Activated CD8-positive, alpha-beta T cell treated with anti-CD3 and anti-CD28 coated beads for 36 hours (primary cell): ENCODE data around the gene GRK3. TPM values are rescaled to one million over a fixed set of nuclear protein-coding genes. Genes with fewer than 3 reads are reported as not detected.
"Not testable (repeated sequence)": the region's sequence is repeated elsewhere in the genome, so short reads cannot be mapped to it uniquely, and the experiment has no call there.

ENCODE experiments used
- ATAC-seq: fragments of 200-7000 bp; cut with Tn5 transposase; one replicate; pipeline ENCODE4 v1.10.0; 2021; ENCODE audit warnings: mild to moderate bottlenecking, moderate library complexity
- CTCF ChIA-PET: fragments of 350-600 bp; sonication (Branson Sonifier 250); formaldehyde crosslinking; loops from one replicate; lab custom pipeline; 2021; ENCODE audit warnings: antibody characterized with exemption; lab: Charles Lee
- POLR2A ChIA-PET: fragments of 350-600 bp; sonication (Branson Sonifier 250); formaldehyde crosslinking; loops from one replicate; lab custom pipeline; 2021; ENCODE audit warnings: antibody characterized with exemption; lab: Charles Lee
- DNase-seq: peaks from one replicate; pipeline ENCODE4 v3.0.0-alpha.2; 2020
- H3K27ac Mint-ChIP-seq: one replicate; pipeline ENCODE4 v1.8.0; 2021; ENCODE audit warnings: mild to moderate bottlenecking, mixed read lengths
- H3K27me3 Mint-ChIP-seq: one replicate; pipeline ENCODE4 v1.8.0; 2021; ENCODE audit warnings: mixed read lengths
- H3K36me3 Mint-ChIP-seq: one replicate; pipeline ENCODE4 v1.8.0; 2021; ENCODE audit warnings: low read depth, mixed read lengths
- H3K4me1 Mint-ChIP-seq: one replicate; pipeline ENCODE4 v1.8.0; 2021; ENCODE audit warnings: low read depth, mixed read lengths
- H3K4me3 Mint-ChIP-seq: one replicate; pipeline ENCODE4 v1.8.0; 2021; ENCODE audit warnings: mild to moderate bottlenecking, moderate library complexity, mixed read lengths
- H3K9me3 Mint-ChIP-seq: one replicate; pipeline ENCODE4 v1.8.0; 2021; ENCODE audit warnings: mixed read lengths
- CTCF ChIP-seq: fragments of 200-600 bp; IDR thresholded peaks from one replicate; pipeline ENCODE4 v1.8.0; 2022; ENCODE audit warnings: antibody characterized with exemption, mild to moderate bottlenecking
- intact Hi-C: fragments of 100-400 bp; cut with micrococcal nuclease; formaldehyde crosslinking; loops from one replicate; pipeline ENCODE4 v1.10.0; 2022
- total RNA-seq, 2 experiments: library from RNA; stranded (reverse); gene quantifications; one replicate each; pipeline ENCODE4 v1.2.3, GENCODE V29; 2021

The GRK3 gene
- total RNA-seq, 2 experiments from 2014 or later = 26.3 to 26.7 TPM

- DNase-seq (no peak), ATAC-seq (no peak)
- ChIA-PET POLR2A (interaction anchor here (0.8 to 1.1 kb wide), 2 partner anchors 51 to 181 kb away, joined by 3 read pairs; no protein-coding TSS in a partner anchor), CTCF (no interaction called here)
- no peak for TF ChIP-seq CTCF
- Mint-ChIP-seq H3K9me3 (no peaks in the 10 kb centered on the region), H3K4me1 (peaks cover 6% of the 10 kb centered on the region), H3K27me3 (no peaks in the 10 kb centered on the region), H3K36me3 (no peaks in the 10 kb centered on the region), H3K27ac (no peak overlapping the region), H3K4me3 (no peak overlapping the region)
- intact Hi-C loops = no loop called here
Observed at GRCh38 chr22:25546751-25547150, 17.7 kb upstream of the GRK3 start.

GRCh38 chr22:25548866-25549464 lies 15.5 kb upstream of the GRK3 start:
- Mint-ChIP-seq H3K27ac (no peak overlapping the region), H3K9me3 (no peaks in the 10 kb centered on the region), H3K4me3 (no peak overlapping the region), H3K4me1 (peaks cover 6% of the 10 kb centered on the region), H3K27me3 (no peaks in the 10 kb centered on the region), H3K36me3 (no peaks in the 10 kb centered on the region)
- CTCF ChIA-PET = interaction anchor here (1.3 to 1.5 kb wide), 2 partner anchors 86 to 224 kb away, joined by 3 to 4 read pairs; no protein-coding TSS in a partner anchor
- no peak for ATAC-seq
- POLR2A ChIA-PET = no interaction called here
- intact Hi-C loops = no loop called here
- TF ChIP-seq CTCF = no peak
- no peak for DNase-seq

GRCh38 chr22:25551396-25551795 lies 13.1 kb upstream of the GRK3 start:
- TF ChIP-seq CTCF = no peak
- no peaks in the 10 kb centered on the region for H3K36me3 Mint-ChIP-seq
- no peaks in the 10 kb centered on the region for H3K9me3 Mint-ChIP-seq
- peaks cover 3% of the 10 kb centered on the region for H3K4me1 Mint-ChIP-seq
- no peak overlapping the region for H3K4me3 Mint-ChIP-seq
- H3K27ac Mint-ChIP-seq = no peak overlapping the region
- ChIA-PET CTCF (no interaction called here), POLR2A (interaction anchor here (1.0 to 1.2 kb wide), 2 partner anchors 12 to 13 kb away, joined by 3 read pairs; partner anchors contain the start of gene GRK3)
- ATAC-seq (no peak), DNase-seq (no peak)
- H3K27me3 Mint-ChIP-seq = no peaks in the 10 kb centered on the region
- intact Hi-C loops = no loop called here

GRCh38 chr22:25552405-25552804 lies 12.1 kb upstream of the GRK3 start:
- DNase-seq, H3K36me3 Mint-ChIP-seq, intact Hi-C loops, H3K4me3 Mint-ChIP-seq, ATAC-seq, H3K27ac Mint-ChIP-seq, H3K27me3 Mint-ChIP-seq, H3K9me3 Mint-ChIP-seq, POLR2A ChIA-PET, H3K4me1 Mint-ChIP-seq: not testable (repeated sequence)
- CTCF ChIA-PET = interaction anchor here (1.0 to 1.2 kb wide), 2 partner anchors 11 to 105 kb away, joined by 3 to 4 read pairs; no protein-coding TSS in a partner anchor

GRCh38 chr22:25553131-25553530 lies 11.3 kb upstream of the GRK3 start:
- no peak overlapping the region for H3K27ac Mint-ChIP-seq
- ChIA-PET CTCF (no interaction called here), POLR2A (no interaction called here)
- no peaks in the 10 kb centered on the region for H3K27me3 Mint-ChIP-seq
- no peaks in the 10 kb centered on the region for H3K36me3 Mint-ChIP-seq
- H3K9me3 Mint-ChIP-seq = no peaks in the 10 kb centered on the region
- DNase-seq = no peak
- H3K4me1 Mint-ChIP-seq = no peaks in the 10 kb centered on the region
- H3K4me3 Mint-ChIP-seq = no peak overlapping the region
- TF ChIP-seq CTCF = no peak
- intact Hi-C loops = no loop called here
- ATAC-seq = no peak
